GM18502 (cell line): ENCODE data around the gene FAM83G.

ENCODE experiments used
- ATAC-seq: cut with Tn5 transposase; IDR thresholded peaks from one replicate; pipeline ENCODE4 v1.9.1; 2021; ENCODE audit warnings: mild to moderate bottlenecking; ENCODE audit not compliant: unreplicated experiment, poor library complexity

The FAM83G gene

GRCh38 chr17:18993905-18994526 lies 10.5 kb downstream of the FAM83G start:
- ATAC-seq = no peak

GRCh38 chr17:18992454-18993130 lies 12.0 kb downstream of the FAM83G start:
- ATAC-seq = no peak

GRCh38 chr17:18991531-18992315 lies 12.8 kb downstream of the FAM83G start:
- no peak for ATAC-seq

GRCh38 chr17:18990331-18990730 lies 14.2 kb downstream of the FAM83G start:
- ATAC-seq = no peak

- no peak for ATAC-seq
These were observed 15.9 kb downstream of the FAM83G start for GRCh38 chr17:18988546-18989173.

- ATAC-seq = no peak
These were observed 16.6 kb downstream of the FAM83G start for GRCh38 chr17:18987862-18988545.

GRCh38 chr17:18987230-18987610 lies 17.3 kb downstream of the FAM83G start:
- no peak for ATAC-seq

- ATAC-seq = no peak
These were observed 17.9 kb downstream of the FAM83G start for GRCh38 chr17:18986541-18987229.

- ATAC-seq = no peak
These were observed 19.1 kb downstream of the FAM83G start for GRCh38 chr17:18985475-18985874.

GRCh38 chr17:18984273-18985114 lies 20.1 kb downstream of the FAM83G start:
- no peak for ATAC-seq

GRCh38 chr17:18981642-18982424 lies 22.7 kb downstream of the FAM83G start:
- no peak for ATAC-seq

GRCh38 chr17:18981335-18981641 lies 23.3 kb downstream of the FAM83G start:
- no peak for ATAC-seq

GRCh38 chr17:18980682-18981334 lies 23.8 kb downstream of the FAM83G start:
- ATAC-seq = no peak

- no peak for ATAC-seq
These were observed 25.9 kb downstream of the FAM83G start for GRCh38 chr17:18978655-18979054.

- ATAC-seq = no peak
These were observed 26.5 kb downstream of the FAM83G start for GRCh38 chr17:18978050-18978449.

GRCh38 chr17:18977646-18978045 lies 26.9 kb downstream of the FAM83G start:
- no peak for ATAC-seq

GRCh38 chr17:18977021-18977420 lies 27.5 kb downstream of the FAM83G start:
- no peak for ATAC-seq

GRCh38 chr17:18976201-18976600 lies 28.4 kb downstream of the FAM83G start:
- no peak for ATAC-seq
